Measurements from ENCODE around the gene RAB25.

- no peak for TF ChIP-seq ZNF280D (tag by site-specific recombination; IDR thresholded peaks at IDR 0.05)
- no peak for TF ChIP-seq ZSCAN18 (tag by site-specific recombination; IDR thresholded peaks at IDR 0.05)
- no peak for TF ChIP-seq CTCF (tag by site-specific recombination; IDR thresholded peaks at IDR 0.05)
- TF ChIP-seq MYNN (tag by site-specific recombination; IDR thresholded peaks at IDR 0.05; ENCODE audit: borderline replicate concordance): no peak
- TF ChIP-seq, protein P1, sequence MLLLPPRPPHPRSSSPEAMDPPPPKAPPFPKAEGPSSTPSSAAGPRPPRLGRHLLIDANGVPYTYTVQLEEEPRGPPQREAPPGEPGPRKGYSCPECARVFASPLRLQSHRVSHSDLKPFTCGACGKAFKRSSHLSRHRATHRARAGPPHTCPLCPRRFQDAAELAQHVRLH (tag by site-specific recombination; IDR thresholded peaks at IDR 0.05): no peak
- no peak for TF ChIP-seq ZNF785 (tag by site-specific recombination; IDR thresholded peaks at IDR 0.05)
- no peak for TF ChIP-seq ZNF707 (tag by site-specific recombination; IDR thresholded peaks at IDR 0.05)
- no peak for TF ChIP-seq ZNF585B (tag by site-specific recombination; IDR thresholded peaks at IDR 0.05)
- no peak for TF ChIP-seq REST (tag by site-specific recombination; IDR thresholded peaks at IDR 0.05)
- no peak for TF ChIP-seq ZNF529 (tag by site-specific recombination; IDR thresholded peaks at IDR 0.05; ENCODE audit: insufficient replicate concordance)
- no peak for TF ChIP-seq ZBTB8A (tag by site-specific recombination; IDR thresholded peaks at IDR 0.05)
- TF ChIP-seq ZNF660 (tag by site-specific recombination; IDR thresholded peaks at IDR 0.05): no peak
- TF ChIP-seq PBX3 (CRISPR knock-in tag; IDR thresholded peaks at IDR 0.05): no peak
Observed at GRCh38 chr1:156073740-156074139, 12.8 kb downstream of the RAB25 start.

All from HEK293 (cell line).